Right cardiac atrium (tissue), 5 donors: ENCODE data around the gene BICRA. TPM values are rescaled to one million over a fixed set of nuclear protein-coding genes. Genes with fewer than 3 reads are reported as not detected.
A peak's percentile ranks its signal among the peaks of the same experiment; 100 is the strongest.

Source experiments
- ATAC-seq, 2 donors: fragments of 200-7000 bp; cut with Tn5 transposase; one replicate each; pipeline versions ENCODE4 v1.8.0 to v1.9.1; 2020; ENCODE audit warnings: moderate library complexity in 2 of 2, mild to moderate bottlenecking in 1 of 2
- DNase-seq, 3 donors: peaks; one replicate each; pipeline ENCODE4 v3.0.0-alpha.2; 2020
- H3K27ac ChIP-seq: one replicate; pipeline ENCODE4 v1.5.1; 2013; ENCODE audit warnings: mild to moderate bottlenecking, low read length, control low read depth, moderate library complexity
- H3K27me3 ChIP-seq: one replicate; pipeline ENCODE4 v1.6.1; 2013; ENCODE audit not compliant: control insufficient read depth, insufficient read depth
- H3K4me1 ChIP-seq: one replicate; pipeline ENCODE4 v1.6.1; 2013; ENCODE audit warnings: low read length; ENCODE audit not compliant: control insufficient read depth, insufficient read depth
- H3K4me3 ChIP-seq: one replicate; pipeline ENCODE4 v1.5.1; 2013; ENCODE audit warnings: low read length, control low read depth
- H3K9me3 ChIP-seq: one replicate; pipeline ENCODE4 v1.6.1; 2013; ENCODE audit warnings: low read length; ENCODE audit not compliant: control insufficient read depth
- WGBS: extraction: QIAGEN DNeasy Blood & Tissue Kit; methylation state at CpG from one replicate; pipeline ENCODE4 v1.1.7; 2013; 5-methylcytosine and 5-hydroxymethylcytosine counted together
- intact Hi-C, 4 donors: fragments of 100-400 bp; cut with DNase I; formaldehyde crosslinking; loops; one replicate each; pipeline versions ENCODE4 v1.11.0 to v1.14.0; 2022 to 2023
- polyA plus RNA-seq: library from polyadenylated mRNA; stranded (reverse); fragments of 200-250 nt; gene quantifications from one replicate; pipeline ENCODE4 v1.2.3, GENCODE V29; 2013
- total RNA-seq, 4 donors: library from RNA; stranded (reverse); fragmentation: NEBNext Ultra II Directional; extraction: Animal tissue kit (Norgen Biotek cat#: 25700); gene quantifications; one replicate each; pipeline ENCODE4 v1.2.1, GENCODE V29; 2021
- donor health status: healthy with polysubstance abuse.
- donor health status: DM: no; HTN: yes; CAD: no.
- donor health status: DM: no; HTN: no; CAD: no.
- donor health status: DM: no; HTN: yes; CAD: no; lungs with severe emphysema.
- donor health status: DM: yes; HTN: yes; CAD: no.

The BICRA gene
- total and polyA plus RNA-seq, 5 donors: 9.2 to 13.6 (median 9.9) TPM

DNA sequence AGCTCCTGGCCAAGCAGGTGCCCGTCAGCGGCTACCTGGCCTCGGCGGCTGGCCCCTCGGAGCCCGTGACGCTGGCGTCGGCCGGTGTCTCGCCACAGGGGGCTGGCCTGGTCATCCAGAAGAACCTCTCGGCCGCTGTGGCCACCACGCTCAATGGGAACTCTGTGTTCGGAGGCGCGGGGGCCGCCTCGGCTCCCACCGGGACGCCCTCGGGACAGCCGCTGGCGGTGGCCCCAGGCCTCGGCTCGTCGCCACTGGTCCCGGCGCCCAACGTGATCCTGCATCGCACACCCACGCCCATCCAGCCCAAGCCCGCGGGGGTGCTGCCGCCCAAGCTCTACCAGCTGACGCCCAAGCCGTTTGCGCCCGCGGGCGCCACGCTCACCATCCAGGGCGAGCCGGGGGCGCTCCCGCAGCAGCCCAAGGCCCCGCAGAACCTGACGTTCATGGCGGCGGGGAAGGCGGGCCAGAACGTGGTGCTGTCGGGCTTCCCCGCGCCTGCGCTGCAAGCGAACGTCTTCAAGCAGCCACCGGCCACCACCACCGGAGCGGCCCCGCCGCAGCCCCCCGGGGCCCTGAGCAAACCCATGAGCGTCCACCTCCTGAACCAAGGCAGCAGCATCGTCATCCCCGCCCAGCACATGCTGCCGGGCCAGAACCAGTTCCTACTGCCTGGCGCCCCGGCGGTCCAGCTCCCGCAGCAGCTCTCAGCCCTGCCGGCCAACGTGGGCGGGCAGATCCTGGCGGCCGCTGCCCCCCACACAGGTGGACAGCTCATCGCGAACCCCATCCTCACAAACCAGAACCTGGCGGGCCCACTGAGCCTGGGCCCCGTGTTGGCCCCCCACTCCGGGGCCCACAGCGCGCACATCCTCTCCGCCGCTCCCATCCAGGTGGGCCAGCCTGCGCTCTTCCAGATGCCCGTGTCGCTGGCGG is 71.3 kb downstream of the BICRA start:
- H3K9me3 ChIP-seq: no peaks in the 10 kb centered on the region
- DNase-seq (no peak), ATAC-seq (peak in 1 of 2 donors; percentile 11)
- WGBS: 97% methylated on average over 90 of the region's 90 CpGs
- no peaks in the 10 kb centered on the region for H3K27me3 ChIP-seq
- H3K4me1 ChIP-seq: no peaks in the 10 kb centered on the region
- H3K27ac ChIP-seq: no peak overlapping the region
- intact Hi-C loops: no loop called here
- no peak overlapping the region for H3K4me3 ChIP-seq

DNA sequence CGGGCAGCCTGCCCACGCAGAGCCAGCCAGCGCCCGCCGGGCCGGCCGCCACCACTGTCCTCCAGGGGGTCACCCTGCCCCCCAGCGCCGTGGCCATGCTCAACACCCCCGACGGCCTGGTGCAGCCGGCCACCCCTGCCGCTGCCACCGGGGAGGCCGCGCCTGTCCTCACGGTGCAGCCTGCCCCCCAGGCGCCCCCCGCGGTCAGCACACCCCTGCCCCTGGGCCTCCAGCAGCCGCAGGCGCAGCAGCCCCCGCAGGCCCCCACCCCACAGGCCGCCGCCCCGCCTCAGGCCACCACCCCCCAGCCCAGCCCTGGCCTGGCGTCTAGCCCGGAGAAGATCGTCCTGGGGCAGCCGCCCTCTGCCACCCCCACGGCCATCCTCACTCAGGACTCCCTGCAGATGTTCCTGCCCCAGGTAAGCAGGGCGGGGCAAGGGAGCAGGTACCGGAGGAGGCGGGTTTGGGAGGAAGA is 72.0 kb downstream of the BICRA start:
- WGBS: 92% methylated on average over 34 of the region's 34 CpGs
- intact Hi-C loops: no loop called here
- Histone ChIP-seq H3K4me3 (no peak overlapping the region), H3K27me3 (no peaks in the 10 kb centered on the region), H3K27ac (no peak overlapping the region), H3K4me1 (no peaks in the 10 kb centered on the region), H3K9me3 (no peaks in the 10 kb centered on the region)
- ATAC-seq: peak; percentile 4 to 8
- DNase-seq: peak in 1 of 3 donors; percentile 75

DNA sequence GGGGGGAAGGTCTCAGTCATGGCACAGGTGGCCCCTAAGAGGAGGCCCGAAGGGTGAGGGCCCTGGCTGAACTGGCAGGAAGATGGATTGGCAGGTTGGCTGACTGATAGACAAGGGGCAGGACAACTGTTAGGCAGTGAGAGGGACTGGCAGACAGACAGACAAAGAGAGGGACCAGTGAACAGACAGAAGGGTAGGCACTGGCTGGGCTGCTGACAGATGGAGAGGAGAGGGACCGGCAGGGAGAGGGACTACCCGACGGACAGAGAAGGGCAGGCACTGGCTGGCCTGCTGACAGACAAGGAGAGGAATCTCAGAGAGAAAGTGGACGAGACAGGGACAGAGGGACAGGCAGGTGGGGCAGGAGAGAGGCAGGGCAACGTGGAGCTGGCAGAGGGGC is 72.5 kb downstream of the BICRA start:
- Histone ChIP-seq H3K27ac (no peak overlapping the region), H3K27me3 (no peaks in the 10 kb centered on the region), H3K4me1 (no peaks in the 10 kb centered on the region), H3K4me3 (no peak overlapping the region), H3K9me3 (no peaks in the 10 kb centered on the region)
- intact Hi-C loops: no loop called here
- DNase-seq (no peak), ATAC-seq (peak in 1 of 2 donors; percentile 10)
- 64% methylated on average over 6 of the region's 6 CpGs for WGBS

DNA sequence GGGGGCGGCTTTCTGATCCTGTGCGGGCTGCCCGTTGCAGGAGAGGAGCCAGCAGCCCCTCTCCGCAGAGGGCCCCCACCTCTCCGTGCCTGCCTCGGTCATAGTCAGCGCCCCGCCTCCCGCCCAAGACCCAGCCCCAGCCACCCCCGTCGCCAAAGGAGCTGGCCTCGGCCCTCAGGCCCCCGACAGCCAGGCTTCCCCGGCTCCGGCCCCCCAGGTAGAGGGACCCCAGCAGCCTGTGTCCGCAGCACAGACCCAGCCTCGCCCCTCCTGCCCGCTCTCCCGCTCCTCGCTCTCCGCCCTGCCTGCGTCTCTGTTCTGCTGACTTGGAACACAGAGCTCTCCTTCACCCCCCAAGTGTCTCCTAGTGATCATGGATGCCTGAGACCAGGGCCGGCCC is 73.0 kb downstream of the BICRA start:
- H3K27me3 ChIP-seq: no peaks in the 10 kb centered on the region
- no peaks in the 10 kb centered on the region for H3K4me1 ChIP-seq
- ATAC-seq (peak in 1 of 2 donors; percentile 13), DNase-seq (peak in 1 of 3 donors; percentile 64)
- H3K9me3 ChIP-seq: no peaks in the 10 kb centered on the region
- WGBS: 89% methylated on average over 23 of the region's 23 CpGs
- intact Hi-C loops: no loop called here
- no peak overlapping the region for H3K27ac ChIP-seq
- no peak overlapping the region for H3K4me3 ChIP-seq

DNA sequence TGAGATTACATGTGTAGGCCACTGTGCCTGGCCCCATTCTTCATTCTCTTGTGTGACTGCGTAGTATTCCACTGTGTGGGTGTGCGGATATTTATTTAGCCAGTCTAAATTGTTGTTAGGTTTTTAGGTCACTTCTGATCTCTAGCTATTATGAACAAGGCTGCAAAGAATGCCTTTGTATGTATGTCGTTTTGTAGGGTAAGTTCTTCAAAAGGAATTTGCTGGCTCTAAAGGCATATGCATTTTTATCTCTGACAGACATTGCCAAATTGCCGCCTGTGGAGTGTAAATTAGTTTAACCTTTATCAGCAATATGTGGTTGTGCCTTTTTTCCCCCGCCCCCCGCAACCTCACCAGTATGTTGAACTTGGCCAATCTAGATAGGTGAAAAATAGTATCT is 74.0 kb downstream of the BICRA start:
- 72% methylated on average over 6 of the region's 6 CpGs for WGBS
- intact Hi-C loops: no loop called here
- DNase-seq: no peak
- ATAC-seq: no peak
- no peaks in the 10 kb centered on the region for H3K4me1 ChIP-seq
- H3K4me3 ChIP-seq: no peak overlapping the region
- H3K27me3 ChIP-seq: no peaks in the 10 kb centered on the region
- H3K27ac ChIP-seq: no peak overlapping the region
- H3K9me3 ChIP-seq: no peaks in the 10 kb centered on the region

DNA sequence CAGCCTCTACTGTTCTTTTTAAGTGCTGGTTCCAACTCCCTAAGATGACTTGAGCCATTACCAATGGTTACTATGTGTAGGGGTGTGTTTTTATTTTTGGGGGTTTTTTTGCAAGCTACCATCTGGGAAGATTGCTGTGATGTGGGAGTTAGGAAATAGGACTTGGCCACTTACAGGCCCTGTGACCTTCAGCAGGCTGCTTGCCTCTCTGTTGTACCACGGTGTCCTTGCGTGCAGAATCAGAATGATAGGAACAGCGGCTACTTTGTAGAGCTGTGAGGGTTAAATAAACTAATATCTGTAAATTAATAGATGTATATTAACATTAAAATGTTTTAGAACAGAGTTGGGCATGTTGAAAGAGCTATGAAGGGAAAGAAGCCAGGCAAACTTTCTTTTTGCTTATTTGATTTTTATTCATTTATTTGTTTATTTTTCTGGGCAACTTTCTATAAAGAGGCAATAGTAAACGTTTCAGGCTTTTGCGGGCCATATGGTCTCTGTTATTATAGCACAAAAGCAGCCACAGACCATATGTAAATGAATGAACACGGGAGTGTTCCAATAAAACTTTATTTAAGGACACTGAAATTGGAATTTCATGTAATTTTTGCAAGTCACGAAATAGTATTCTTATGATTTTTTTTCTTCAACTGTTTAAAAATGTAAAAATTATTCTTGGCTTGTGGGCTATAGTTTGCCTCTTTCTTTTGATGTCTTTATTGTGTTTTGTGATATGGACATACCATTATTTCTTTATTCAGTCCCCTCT is 77.9 kb downstream of the BICRA start:
- Histone ChIP-seq H3K4me3 (no peak overlapping the region), H3K9me3 (no peaks in the 10 kb centered on the region), H3K4me1 (no peaks in the 10 kb centered on the region), H3K27me3 (no peaks in the 10 kb centered on the region), H3K27ac (no peak overlapping the region)
- WGBS: 92% methylated on average over 7 of the region's 7 CpGs
- DNase-seq (no peak), ATAC-seq (no peak)
- intact Hi-C loops: no loop called here

DNA sequence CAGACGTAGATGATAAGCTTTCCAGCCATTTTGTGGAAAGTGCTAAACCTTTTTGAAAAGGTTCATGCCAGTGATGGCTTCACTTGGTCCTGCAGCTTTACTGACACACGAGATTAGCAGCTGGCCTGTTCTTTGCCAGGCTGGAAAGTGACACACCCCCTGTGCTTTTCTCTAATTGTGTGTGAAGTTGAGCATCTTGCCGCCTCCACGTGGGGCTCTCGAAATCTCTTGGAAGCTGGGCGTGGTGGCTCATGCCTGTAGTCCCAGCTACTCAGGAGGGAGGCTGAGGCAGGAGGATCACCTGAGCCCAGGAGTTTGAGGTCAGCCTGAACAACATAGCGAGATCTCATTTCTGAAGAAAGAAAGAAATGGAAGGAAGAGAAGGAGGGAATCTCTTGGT is 79.0 kb downstream of the BICRA start:
- ATAC-seq: no peak
- Histone ChIP-seq H3K4me1 (no peaks in the 10 kb centered on the region), H3K27ac (no peak overlapping the region), H3K27me3 (no peaks in the 10 kb centered on the region), H3K9me3 (no peaks in the 10 kb centered on the region), H3K4me3 (no peak overlapping the region)
- WGBS: 73% methylated on average over 7 of the region's 7 CpGs
- no peak for DNase-seq
- intact Hi-C loops: no loop called here

DNA sequence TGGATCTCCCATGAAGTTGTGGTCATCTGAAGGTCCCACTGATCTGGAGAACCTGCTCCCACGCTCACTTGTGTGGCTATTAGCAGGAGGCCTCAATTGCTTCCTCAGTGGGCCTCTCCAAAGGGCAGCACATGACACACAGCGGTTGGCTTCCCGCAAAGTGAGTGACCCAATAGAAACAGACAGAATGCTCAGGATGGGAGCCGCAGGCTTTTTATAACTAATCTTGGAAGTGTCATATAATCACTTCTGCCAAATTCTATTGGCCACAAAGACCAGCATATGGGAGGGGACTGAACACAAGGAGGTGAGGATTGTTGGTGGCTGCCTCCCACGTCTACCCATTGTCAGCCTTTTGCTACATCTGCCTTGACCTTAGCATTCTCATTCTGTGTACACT is 82.2 kb downstream of the BICRA start:
- no peak for DNase-seq
- intact Hi-C loops: loop anchor here in 2 of 4 donors (10.0 kb wide), 3 partner anchors 76 to 186 kb away; partner anchors contain the start of gene BICRA (in 1 of the 2)
- no peak overlapping the region for H3K27ac ChIP-seq
- WGBS: 96% methylated on average over 5 of the region's 5 CpGs
- no peaks in the 10 kb centered on the region for H3K4me1 ChIP-seq
- H3K4me3 ChIP-seq: no peak overlapping the region
- no peak for ATAC-seq
- no peaks in the 10 kb centered on the region for H3K9me3 ChIP-seq
- H3K27me3 ChIP-seq: no peaks in the 10 kb centered on the region

DNA sequence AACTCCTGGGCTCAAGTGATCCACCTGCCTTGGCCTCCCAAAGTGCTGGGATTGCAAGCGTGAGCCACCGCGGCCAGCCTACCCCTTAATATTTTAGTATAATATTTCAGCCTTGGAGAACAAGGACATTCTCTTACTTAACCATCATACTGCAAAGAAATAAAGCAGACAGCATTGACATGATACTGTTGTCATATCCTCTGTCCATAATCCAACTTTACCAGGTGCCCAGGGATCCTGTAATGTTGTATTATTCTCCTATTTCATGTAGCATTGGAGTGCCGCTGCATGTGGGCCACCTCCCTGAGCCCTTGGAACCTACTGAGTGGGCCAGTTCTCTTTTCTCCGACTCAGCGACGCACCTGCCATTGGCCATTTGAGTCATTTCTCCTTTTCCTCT is 82.8 kb downstream of the BICRA start:
- Histone ChIP-seq H3K4me1 (no peaks in the 10 kb centered on the region), H3K9me3 (no peaks in the 10 kb centered on the region), H3K27me3 (no peaks in the 10 kb centered on the region), H3K27ac (no peak overlapping the region), H3K4me3 (no peak overlapping the region)
- DNase-seq (no peak), ATAC-seq (no peak)
- intact Hi-C loops: loop anchor here in 2 of 4 donors (10.0 kb wide), 3 partner anchors 77 to 187 kb away; partner anchors contain the start of gene BICRA (in 1 of the 2)
- 54% methylated on average over 7 of the region's 7 CpGs for WGBS

DNA sequence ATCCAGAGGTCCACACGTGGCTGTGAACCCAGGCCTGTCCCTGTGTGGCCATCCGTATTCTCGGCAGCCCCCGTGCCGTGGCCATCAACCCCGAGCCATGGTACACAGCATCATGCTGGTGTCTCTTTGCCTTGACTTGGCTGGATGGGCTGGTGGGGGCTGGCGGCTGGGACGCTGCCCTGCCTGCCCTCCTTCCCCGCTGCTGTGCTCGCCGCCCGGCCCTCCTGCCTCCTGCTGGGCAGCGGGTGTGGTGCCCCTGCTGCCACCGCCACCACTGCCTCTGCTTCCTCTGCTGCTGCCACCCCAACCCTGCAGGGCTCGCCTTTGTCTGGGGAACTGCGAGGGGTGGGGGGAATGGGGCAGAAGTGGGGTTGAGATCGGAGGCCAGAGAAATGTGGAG is 84.6 kb downstream of the BICRA start:
- WGBS: 90% methylated on average over 17 of the region's 17 CpGs
- no peak for DNase-seq
- H3K9me3 ChIP-seq: no peaks in the 10 kb centered on the region

DNA sequence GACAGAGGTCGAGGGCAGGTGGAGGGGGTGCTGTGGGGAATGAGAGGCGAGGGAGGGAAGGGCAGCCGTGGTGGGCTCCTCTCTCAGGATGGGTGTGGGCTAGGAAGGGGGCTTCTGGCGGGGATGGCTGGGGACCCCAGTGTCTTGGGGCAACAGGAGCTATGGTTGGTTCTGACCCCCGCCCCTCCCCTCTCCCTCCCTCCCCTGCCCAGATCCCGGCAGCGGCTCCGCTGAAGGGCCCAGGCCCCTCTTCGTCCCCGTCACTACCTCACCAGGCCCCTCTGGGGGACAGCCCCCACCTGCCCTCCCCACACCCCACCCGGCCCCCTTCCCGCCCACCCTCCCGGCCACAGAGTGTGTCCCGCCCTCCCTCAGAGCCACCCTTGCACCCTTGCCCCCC is 85.0 kb downstream of the BICRA start:
- H3K27me3 ChIP-seq: no peaks in the 10 kb centered on the region
- ATAC-seq (no peak), DNase-seq (peak in 1 of 3 donors; percentile 59)
- H3K27ac ChIP-seq: no peak overlapping the region
- intact Hi-C loops: loop anchor here in 2 of 4 donors (10.0 kb wide), 3 partner anchors 79 to 189 kb away; partner anchors contain the start of gene BICRA (in 1 of the 2)
- no peaks in the 10 kb centered on the region for H3K9me3 ChIP-seq
- no peaks in the 10 kb centered on the region for H3K4me1 ChIP-seq
- 82% methylated on average over 14 of the region's 14 CpGs for WGBS
- no peak overlapping the region for H3K4me3 ChIP-seq

More for the DNA sequence above, 84.6 kb downstream of the BICRA start:
- intact Hi-C loops: loop anchor here in 2 of 4 donors (10.0 kb wide), 3 partner anchors 79 to 189 kb away; partner anchors contain the start of gene BICRA (in 1 of the 2)
- H3K27ac ChIP-seq: no peak overlapping the region
- no peak for ATAC-seq
- H3K27me3 ChIP-seq: no peaks in the 10 kb centered on the region
- no peaks in the 10 kb centered on the region for H3K4me1 ChIP-seq
- no peak overlapping the region for H3K4me3 ChIP-seq
